Fibroblast of mammary gland (primary cell): ENCODE results near the gene MAGI2.
A peak's percentile ranks its signal among the peaks of the same experiment; 100 is the strongest.

Source experiments
- DNase-seq: peaks from one replicate; pipeline ENCODE4 v3.0.0-alpha.2; 2010; ENCODE audit warnings: low read depth
- H3K4me3 ChIP-seq: 2 replicates; pipeline ENCODE4 v1.5.1; 2011; ENCODE audit warnings: low read depth, mild to moderate bottlenecking, low read length, moderate library complexity; ENCODE audit not compliant: control insufficient read depth
- CTCF ChIP-seq: conservative IDR thresholded peaks from 2 replicates; pipeline ENCODE4 v1.5.1; 2011; ENCODE audit warnings: low read depth, low read length, inconsistent platforms; ENCODE audit not compliant: control insufficient read depth, insufficient read depth

Gene MAGI2

DNA sequence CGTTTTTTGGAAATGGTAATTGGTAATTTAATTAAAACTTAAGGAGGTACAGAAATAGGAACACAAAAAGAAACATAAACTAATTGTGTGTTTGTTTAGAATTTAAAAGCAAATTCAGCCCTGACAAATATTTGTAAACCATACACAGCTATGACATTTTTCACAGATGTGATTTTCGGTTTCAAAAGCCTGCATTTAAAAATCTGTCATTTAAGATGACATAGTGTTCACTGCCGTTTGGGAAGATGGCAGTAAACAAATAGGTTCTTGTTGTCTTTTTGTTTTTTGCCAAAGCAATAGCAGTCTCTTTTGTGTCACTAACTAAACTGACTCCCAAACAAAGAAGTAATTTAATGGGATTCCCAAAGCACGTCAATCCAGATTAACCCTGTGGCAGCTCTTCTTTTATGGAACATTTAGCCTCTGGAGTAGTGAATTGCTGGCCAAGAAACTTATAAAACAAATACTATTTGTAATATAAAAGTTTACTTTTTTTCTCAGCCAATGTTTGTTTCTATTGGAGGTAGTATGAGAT, 957.3 kb downstream of the MAGI2 start:
- no peak overlapping the region for H3K4me3 ChIP-seq
- no peak for DNase-seq
- no peak for TF ChIP-seq CTCF

GRCh38 chr7:78493401-78493800, 960.1 kb downstream of the MAGI2 start:
- no peak for DNase-seq
- TF ChIP-seq CTCF: no peak
- H3K4me3 ChIP-seq: no peak overlapping the region

GRCh38 chr7:78492146-78492545, 961.3 kb downstream of the MAGI2 start:
- H3K4me3 ChIP-seq: no peak overlapping the region
- TF ChIP-seq CTCF: no peak
- no peak for DNase-seq

DNA sequence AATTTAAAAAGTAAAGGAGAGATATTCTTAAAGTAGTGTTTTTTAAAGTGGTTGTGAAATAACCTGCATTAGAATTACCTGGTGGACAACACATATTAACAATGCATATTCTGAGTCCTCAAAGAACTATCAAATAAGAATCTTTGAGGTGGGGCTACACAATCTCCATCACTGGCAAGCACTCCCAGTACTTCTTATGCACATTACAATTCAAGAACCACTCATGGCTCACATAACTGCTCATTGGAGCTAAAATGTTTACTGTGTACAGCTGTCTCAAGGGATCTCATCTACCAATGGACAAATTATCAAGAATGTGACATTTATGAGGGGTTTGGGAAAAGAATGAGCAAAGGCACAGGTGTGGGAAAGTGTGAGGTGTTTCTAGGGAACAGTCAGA, 962.9 kb downstream of the MAGI2 start:
- no peak overlapping the region for H3K4me3 ChIP-seq
- no peak for TF ChIP-seq CTCF

GRCh38 chr7:78489476-78490240, 963.8 kb downstream of the MAGI2 start:
- DNase-seq: peak; percentile 6
- H3K4me3 ChIP-seq: no peak overlapping the region
- no peak for TF ChIP-seq CTCF

More for the DNA sequence above, 962.9 kb downstream of the MAGI2 start:
- DNase-seq: no peak

DNA sequence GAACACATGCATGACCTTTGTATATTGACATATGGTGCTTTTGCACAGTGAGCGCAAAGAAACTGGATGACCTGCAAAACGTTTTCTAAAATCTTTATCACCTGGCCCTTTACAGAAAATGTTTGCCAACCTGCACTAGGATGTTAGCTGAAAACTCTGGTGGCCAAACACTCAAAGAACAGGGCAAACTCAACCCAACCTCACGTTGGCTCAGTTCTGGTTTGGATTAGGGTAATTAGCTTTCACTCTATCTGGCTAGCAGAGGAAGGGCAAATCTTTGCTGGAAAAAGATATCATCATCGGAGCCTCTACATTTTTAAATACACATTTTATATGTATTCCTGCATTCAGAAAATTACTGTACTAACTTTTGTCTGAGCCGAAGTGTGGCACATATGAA, 966.0 kb downstream of the MAGI2 start:
- TF ChIP-seq CTCF: no peak
- H3K4me3 ChIP-seq: no peak overlapping the region
- DNase-seq: no peak
